Activated CD4-positive, alpha-beta memory T cell treated with anti-CD3 and anti-CD28 coated beads, Interleukin-2, amount 10 ng/mL, durations not matched to agents 7 days and 5 days (primary cell): Measurements from ENCODE around the gene ADCY5. TPM values are rescaled to one million over a fixed set of nuclear protein-coding genes. Genes with fewer than 3 reads are reported as not detected.

Experiments
- CTCF ChIA-PET: fragments of 350-600 bp; sonication (Branson Sonifier 250); formaldehyde crosslinking; loops from one replicate; lab custom pipeline; 2021; ENCODE audit warnings: antibody characterized with exemption, inconsistent platforms; lab: Charles Lee
- POLR2A ChIA-PET: fragments of 350-600 bp; sonication (Branson Sonifier 250); formaldehyde crosslinking; loops from one replicate; lab custom pipeline; 2021; ENCODE audit warnings: antibody characterized with exemption; lab: Charles Lee
- DNase-seq: peaks from one replicate; pipeline ENCODE4 v3.0.0-alpha.2; 2020
- H3K27ac Mint-ChIP-seq: one replicate; pipeline ENCODE4 v1.8.0; 2021; ENCODE audit warnings: mild to moderate bottlenecking, mixed read lengths
- H3K27me3 Mint-ChIP-seq: one replicate; pipeline ENCODE4 v1.8.0; 2021; ENCODE audit warnings: mixed read lengths
- H3K36me3 Mint-ChIP-seq: one replicate; pipeline ENCODE4 v1.8.0; 2021; ENCODE audit warnings: low read depth, mixed read lengths
- H3K4me1 Mint-ChIP-seq: one replicate; pipeline ENCODE4 v1.8.0; 2021; ENCODE audit warnings: mixed read lengths
- H3K4me3 Mint-ChIP-seq: one replicate; pipeline ENCODE4 v1.8.0; 2021; ENCODE audit warnings: mild to moderate bottlenecking, mixed read lengths
- H3K9me3 Mint-ChIP-seq: one replicate; pipeline ENCODE4 v1.8.0; 2021; ENCODE audit warnings: mixed read lengths
- total RNA-seq, 2 experiments: library from RNA; stranded (reverse); gene quantifications; one replicate each; pipeline ENCODE4 v1.2.3, GENCODE V29; 2021

The ADCY5 gene
- total RNA-seq, 2 experiments from 2014 or later: not detected

GRCh38 chr3:123479891-123480290 lies 31.0 kb upstream of the ADCY5 start:
- H3K27ac Mint-ChIP-seq: no peak overlapping the region
- no peaks in the 10 kb centered on the region for H3K36me3 Mint-ChIP-seq
- H3K9me3 Mint-ChIP-seq: no peaks in the 10 kb centered on the region
- CTCF ChIA-PET: no interaction called here
- POLR2A ChIA-PET: no interaction called here
- H3K4me1 Mint-ChIP-seq: no peaks in the 10 kb centered on the region
- no peak overlapping the region for H3K4me3 Mint-ChIP-seq
- DNase-seq: no peak
- peaks cover 13% of the 10 kb centered on the region for H3K27me3 Mint-ChIP-seq

GRCh38 chr3:123478314-123478713 lies 29.4 kb upstream of the ADCY5 start:
- Mint-ChIP-seq H3K4me1 (no peaks in the 10 kb centered on the region), H3K9me3 (no peaks in the 10 kb centered on the region), H3K4me3 (no peak overlapping the region), H3K27me3 (peaks cover 13% of the 10 kb centered on the region), H3K36me3 (no peaks in the 10 kb centered on the region), H3K27ac (no peak overlapping the region)
- CTCF ChIA-PET: no interaction called here
- POLR2A ChIA-PET: no interaction called here
- DNase-seq: no peak

GRCh38 chr3:123476967-123477750 lies 28.3 kb upstream of the ADCY5 start:
- H3K4me1 Mint-ChIP-seq: no peaks in the 10 kb centered on the region
- H3K27ac Mint-ChIP-seq: no peak overlapping the region
- DNase-seq: no peak
- POLR2A ChIA-PET: no interaction called here
- no peak overlapping the region for H3K4me3 Mint-ChIP-seq
- H3K9me3 Mint-ChIP-seq: no peaks in the 10 kb centered on the region
- no peaks in the 10 kb centered on the region for H3K36me3 Mint-ChIP-seq
- peaks cover 13% of the 10 kb centered on the region for H3K27me3 Mint-ChIP-seq
- CTCF ChIA-PET: interaction anchor here (1.4 kb wide), 1 partner anchor 12 kb away, joined by 3 read pairs; no protein-coding TSS in a partner anchor

- ChIA-PET POLR2A (no interaction called here), CTCF (no interaction called here)
- DNase-seq: no peak
- Mint-ChIP-seq H3K36me3 (no peaks in the 10 kb centered on the region), H3K27ac (no peak overlapping the region), H3K4me1 (no peaks in the 10 kb centered on the region), H3K9me3 (no peaks in the 10 kb centered on the region), H3K4me3 (no peak overlapping the region), H3K27me3 (peaks cover 12% of the 10 kb centered on the region)
Measured at GRCh38 chr3:123475786-123476185, 26.9 kb upstream of the ADCY5 start.

DNA sequence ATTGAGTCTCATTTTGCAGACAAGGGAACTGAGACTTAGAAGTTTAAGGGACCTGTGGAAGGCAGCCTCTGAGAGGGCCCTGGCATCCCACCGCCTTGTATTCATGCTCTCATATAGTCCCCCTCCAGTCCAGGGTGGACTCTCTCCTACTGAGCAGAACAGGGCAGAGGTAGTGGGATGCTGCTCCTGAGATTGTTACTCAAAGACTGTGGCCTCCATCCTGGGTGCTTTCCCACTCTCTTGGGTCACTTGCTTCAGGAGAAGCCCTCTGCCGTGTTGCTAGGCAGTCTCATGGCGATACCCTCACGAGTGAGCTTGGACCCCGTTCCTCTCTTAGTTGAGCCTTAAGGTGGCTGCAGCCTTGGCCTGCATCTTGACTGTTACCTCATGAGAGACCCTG lies 22.2 kb upstream of the ADCY5 start:
- no peaks in the 10 kb centered on the region for H3K9me3 Mint-ChIP-seq
- H3K27ac Mint-ChIP-seq: no peak overlapping the region
- no peaks in the 10 kb centered on the region for H3K36me3 Mint-ChIP-seq
- no peak for DNase-seq
- CTCF ChIA-PET: no interaction called here
- H3K4me3 Mint-ChIP-seq: no peak overlapping the region
- H3K27me3 Mint-ChIP-seq: peaks cover 14% of the 10 kb centered on the region
- H3K4me1 Mint-ChIP-seq: no peaks in the 10 kb centered on the region
- POLR2A ChIA-PET: no interaction called here

- H3K9me3 Mint-ChIP-seq: no peaks in the 10 kb centered on the region
- H3K4me1 Mint-ChIP-seq: no peaks in the 10 kb centered on the region
- peaks cover 14% of the 10 kb centered on the region for H3K27me3 Mint-ChIP-seq
- H3K27ac Mint-ChIP-seq: no peak overlapping the region
- H3K4me3 Mint-ChIP-seq: no peak overlapping the region
- POLR2A ChIA-PET: no interaction called here
- H3K36me3 Mint-ChIP-seq: no peaks in the 10 kb centered on the region
- CTCF ChIA-PET: no interaction called here
- no peak for DNase-seq
Measured at GRCh38 chr3:123469323-123469995, 20.6 kb upstream of the ADCY5 start.

DNA sequence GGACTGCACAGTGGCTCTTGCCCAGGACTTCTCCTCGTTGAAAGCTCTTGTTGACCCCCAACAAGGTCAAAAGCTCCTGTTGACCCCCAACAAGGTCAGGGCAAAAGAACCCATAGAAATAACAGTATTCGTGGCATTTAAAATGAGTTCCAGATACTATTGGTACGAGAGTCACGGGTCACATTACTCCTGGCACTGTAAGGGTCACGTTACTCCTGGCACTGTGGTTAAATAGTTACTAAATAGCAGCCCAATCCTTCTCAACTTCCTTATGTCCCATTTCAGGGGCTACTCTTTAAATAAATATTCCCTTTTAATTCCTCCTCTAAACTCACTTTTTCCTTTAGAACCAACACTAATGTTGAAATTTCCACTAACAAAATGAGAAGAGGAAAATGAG lies 18.2 kb upstream of the ADCY5 start:
- no peaks in the 10 kb centered on the region for H3K9me3 Mint-ChIP-seq
- POLR2A ChIA-PET: no interaction called here
- CTCF ChIA-PET: no interaction called here
- no peak for DNase-seq
- H3K4me3 Mint-ChIP-seq: no peak overlapping the region
- H3K36me3 Mint-ChIP-seq: no peaks in the 10 kb centered on the region
- peaks cover 32% of the 10 kb centered on the region for H3K27me3 Mint-ChIP-seq
- no peak overlapping the region for H3K27ac Mint-ChIP-seq
- H3K4me1 Mint-ChIP-seq: no peaks in the 10 kb centered on the region

GRCh38 chr3:123464211-123464610 lies 15.3 kb upstream of the ADCY5 start:
- Mint-ChIP-seq H3K9me3 (no peaks in the 10 kb centered on the region), H3K36me3 (no peaks in the 10 kb centered on the region), H3K4me1 (no peaks in the 10 kb centered on the region), H3K27me3 (peaks cover 40% of the 10 kb centered on the region), H3K27ac (no peak overlapping the region), H3K4me3 (no peak overlapping the region)
- CTCF ChIA-PET: no interaction called here
- POLR2A ChIA-PET: no interaction called here
- DNase-seq: no peak

GRCh38 chr3:123459862-123460261 lies 11.0 kb upstream of the ADCY5 start:
- H3K27ac Mint-ChIP-seq: no peak overlapping the region
- no peak overlapping the region for H3K4me3 Mint-ChIP-seq
- DNase-seq: no peak
- ChIA-PET POLR2A (no interaction called here), CTCF (no interaction called here)
- H3K27me3 Mint-ChIP-seq: peaks cover 39% of the 10 kb centered on the region
- no peaks in the 10 kb centered on the region for H3K4me1 Mint-ChIP-seq
- H3K9me3 Mint-ChIP-seq: no peaks in the 10 kb centered on the region
- no peaks in the 10 kb centered on the region for H3K36me3 Mint-ChIP-seq

DNA sequence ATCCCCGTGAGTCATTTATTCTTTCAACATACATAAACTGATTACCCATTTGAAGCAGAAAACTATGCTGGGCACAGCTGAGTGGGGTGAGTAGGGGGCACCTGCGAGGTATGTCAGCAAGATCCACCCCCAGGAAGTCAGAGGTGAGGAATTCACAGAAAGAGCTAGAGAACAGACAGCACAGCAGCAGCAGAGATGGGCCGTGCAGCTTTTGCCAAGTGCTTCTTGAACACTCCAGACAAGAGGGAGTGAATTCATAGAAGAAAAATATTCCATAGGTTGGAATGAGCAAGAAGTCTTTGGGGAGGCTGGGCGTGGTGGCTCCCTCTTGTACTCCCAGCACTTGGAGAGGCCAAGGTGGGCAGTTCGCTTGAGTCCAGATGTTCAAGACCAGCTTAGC lies 9.4 kb upstream of the ADCY5 start:
- Mint-ChIP-seq H3K9me3 (no peaks in the 10 kb centered on the region), H3K27ac (no peak overlapping the region), H3K36me3 (no peaks in the 10 kb centered on the region), H3K4me1 (no peaks in the 10 kb centered on the region), H3K27me3 (peaks cover 37% of the 10 kb centered on the region), H3K4me3 (no peak overlapping the region)
- ChIA-PET POLR2A (no interaction called here), CTCF (no interaction called here)
- DNase-seq: no peak

- H3K9me3 Mint-ChIP-seq: no peaks in the 10 kb centered on the region
- H3K27ac Mint-ChIP-seq: no peak overlapping the region
- no peaks in the 10 kb centered on the region for H3K36me3 Mint-ChIP-seq
- ChIA-PET POLR2A (no interaction called here), CTCF (no interaction called here)
- no peak overlapping the region for H3K4me3 Mint-ChIP-seq
- DNase-seq: no peak
- H3K27me3 Mint-ChIP-seq: peaks cover 34% of the 10 kb centered on the region
- H3K4me1 Mint-ChIP-seq: no peaks in the 10 kb centered on the region
Measured at GRCh38 chr3:123457841-123458240, 9.0 kb upstream of the ADCY5 start.

GRCh38 chr3:123453675-123454074 lies 4.8 kb upstream of the ADCY5 start:
- H3K9me3 Mint-ChIP-seq: no peaks in the 10 kb centered on the region

DNA sequence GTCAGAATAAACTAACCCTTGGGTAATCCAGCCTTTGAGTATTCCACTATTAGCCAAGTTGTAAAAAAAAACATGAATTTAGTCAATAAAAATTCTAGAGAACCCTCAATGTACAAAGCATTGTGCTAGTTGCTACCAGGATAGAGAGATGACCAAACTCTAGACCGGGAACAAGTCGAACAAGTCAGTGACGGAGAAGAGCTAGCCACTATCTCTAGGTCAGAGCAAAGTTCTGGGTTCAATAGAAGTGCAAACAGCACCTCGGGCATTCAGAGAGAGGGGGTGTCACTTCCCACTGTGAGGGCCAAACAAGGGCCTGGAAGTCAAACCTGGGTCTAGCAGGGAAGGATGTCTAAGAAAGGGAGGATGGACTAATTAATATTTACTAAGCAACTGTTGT lies 2.3 kb upstream of the ADCY5 start:
- POLR2A ChIA-PET: no interaction called here
- Mint-ChIP-seq H3K27me3 (peaks cover 42% of the 10 kb centered on the region), H3K4me1 (peaks cover 9% of the 10 kb centered on the region), H3K9me3 (no peaks in the 10 kb centered on the region), H3K27ac (no peak overlapping the region), H3K4me3 (no peak overlapping the region), H3K36me3 (no peaks in the 10 kb centered on the region)
- no peak for DNase-seq
- CTCF ChIA-PET: no interaction called here

More at GRCh38 chr3:123453675-123454074, 4.8 kb upstream of the ADCY5 start:
- Mint-ChIP-seq H3K27me3 (peaks cover 36% of the 10 kb centered on the region), H3K36me3 (no peaks in the 10 kb centered on the region), H3K4me1 (peaks cover 5% of the 10 kb centered on the region), H3K4me3 (no peak overlapping the region), H3K27ac (no peak overlapping the region)
- ChIA-PET CTCF (interaction anchor here (0.5 to 0.8 kb wide), 2 partner anchors 105 to 1446 kb away, joined by 3 to 4 read pairs; no protein-coding TSS in a partner anchor), POLR2A (no interaction called here)
- DNase-seq: no peak
